ENCODE measurements around the gene LYZL1.
"Not testable (repeated sequence)": the region's sequence is repeated elsewhere in the genome, so short reads cannot be mapped to it uniquely, and the experiment has no call there.

The LYZL1 gene

GRCh38 chr10:29306688-29307087 lies 17.8 kb downstream of the LYZL1 start:
- H3K9me3 ChIP-seq (ENCODE audit: severe bottlenecking) = no peaks in the 10 kb centered on the region
- no peak overlapping the region for H3K27ac ChIP-seq
- H3K36me3 ChIP-seq = no peaks in the 10 kb centered on the region
- no peaks in the 10 kb centered on the region for H3K27me3 ChIP-seq (ENCODE audit: insufficient read depth, low read depth, severe bottlenecking)
- H3K4me3 ChIP-seq (ENCODE audit: low read depth, low read length) = no peak overlapping the region
- DNase-seq = no peak
- TF ChIP-seq CTCF (IDR thresholded peaks at IDR 0.05; ENCODE audit: low read depth, low read length) = no peak

- not testable (repeated sequence) for H3K27ac ChIP-seq; H3K36me3 ChIP-seq; DNase-seq; H3K27me3 ChIP-seq (ENCODE audit: insufficient read depth, low read depth, severe bottlenecking); H3K9me3 ChIP-seq (ENCODE audit: severe bottlenecking); H3K4me3 ChIP-seq (ENCODE audit: low read depth, low read length)
Observed at GRCh38 chr10:29308142-29308541, 19.3 kb downstream of the LYZL1 start.

- TF ChIP-seq CTCF (IDR thresholded peaks at IDR 0.05; ENCODE audit: low read depth, low read length) = no peak
- H3K27ac ChIP-seq = no peak overlapping the region
- H3K4me3 ChIP-seq (ENCODE audit: low read depth, low read length) = no peak overlapping the region
- no peak for DNase-seq
- no peaks in the 10 kb centered on the region for H3K36me3 ChIP-seq
- H3K27me3 ChIP-seq (ENCODE audit: insufficient read depth, low read depth, severe bottlenecking) = no peaks in the 10 kb centered on the region
- peaks cover 2% of the 10 kb centered on the region for H3K9me3 ChIP-seq (ENCODE audit: severe bottlenecking)
Observed at GRCh38 chr10:29309465-29309864, 20.6 kb downstream of the LYZL1 start.

- H3K27ac ChIP-seq; H3K9me3 ChIP-seq (ENCODE audit: severe bottlenecking); H3K36me3 ChIP-seq; DNase-seq; H3K27me3 ChIP-seq (ENCODE audit: insufficient read depth, low read depth, severe bottlenecking); H3K4me3 ChIP-seq (ENCODE audit: low read depth, low read length): not testable (repeated sequence)
Observed at GRCh38 chr10:29310463-29310862, 21.6 kb downstream of the LYZL1 start.

GRCh38 chr10:29313071-29313470 lies 24.2 kb downstream of the LYZL1 start:
- TF ChIP-seq CTCF (IDR thresholded peaks at IDR 0.05; ENCODE audit: low read depth, low read length) = no peak
- Histone ChIP-seq H3K9me3 (ENCODE audit: severe bottlenecking) (peaks cover 2% of the 10 kb centered on the region), H3K4me3 (ENCODE audit: low read depth, low read length) (no peak overlapping the region), H3K27ac (no peak overlapping the region), H3K36me3 (no peaks in the 10 kb centered on the region), H3K27me3 (ENCODE audit: insufficient read depth, low read depth, severe bottlenecking) (no peaks in the 10 kb centered on the region)
- no peak for DNase-seq

- TF ChIP-seq CTCF (IDR thresholded peaks at IDR 0.05; ENCODE audit: low read depth, low read length) = no peak
- no peak for DNase-seq
- Histone ChIP-seq H3K9me3 (ENCODE audit: severe bottlenecking) (peaks cover 2% of the 10 kb centered on the region), H3K4me3 (ENCODE audit: low read depth, low read length) (no peak overlapping the region), H3K27ac (no peak overlapping the region), H3K27me3 (ENCODE audit: insufficient read depth, low read depth, severe bottlenecking) (no peaks in the 10 kb centered on the region), H3K36me3 (no peaks in the 10 kb centered on the region)
Observed at GRCh38 chr10:29314726-29315125, 25.9 kb downstream of the LYZL1 start.

- no peak for TF ChIP-seq CTCF (IDR thresholded peaks at IDR 0.05; ENCODE audit: low read depth, low read length)
- DNase-seq = no peak
- H3K27ac ChIP-seq = no peak overlapping the region
- no peaks in the 10 kb centered on the region for H3K36me3 ChIP-seq
- H3K27me3 ChIP-seq (ENCODE audit: insufficient read depth, low read depth, severe bottlenecking) = no peaks in the 10 kb centered on the region
- H3K4me3 ChIP-seq (ENCODE audit: low read depth, low read length) = no peak overlapping the region
- H3K9me3 ChIP-seq (ENCODE audit: severe bottlenecking) = peaks cover 2% of the 10 kb centered on the region
Observed at GRCh38 chr10:29315814-29316213, 26.9 kb downstream of the LYZL1 start.
